ENCODE measurements around the gene IFNGR1.
"Not testable (repeated sequence)": the region's sequence is repeated elsewhere in the genome, so short reads cannot be mapped to it uniquely, and the experiment has no call there.

- not testable (repeated sequence) for TF ChIP-seq CTCF, EZH2phosphoT487 (IDR thresholded peaks at IDR 0.05; ENCODE audit: low read length)
Measured at GRCh38 chr6:137254430-137254829, 35.2 kb upstream of the IFNGR1 start.
